GM19395 (cell line): ENCODE data around the gene EPB41L3.
"Not testable (repeated sequence)": the region's sequence is repeated elsewhere in the genome, so short reads cannot be mapped to it uniquely, and the experiment has no call there.

ENCODE experiments used
- ATAC-seq: cut with Tn5 transposase; IDR thresholded peaks from one replicate; pipeline ENCODE4 v1.9.1; 2021; ENCODE audit warnings: mild to moderate bottlenecking, moderate library complexity; ENCODE audit not compliant: unreplicated experiment

The EPB41L3 gene

DNA sequence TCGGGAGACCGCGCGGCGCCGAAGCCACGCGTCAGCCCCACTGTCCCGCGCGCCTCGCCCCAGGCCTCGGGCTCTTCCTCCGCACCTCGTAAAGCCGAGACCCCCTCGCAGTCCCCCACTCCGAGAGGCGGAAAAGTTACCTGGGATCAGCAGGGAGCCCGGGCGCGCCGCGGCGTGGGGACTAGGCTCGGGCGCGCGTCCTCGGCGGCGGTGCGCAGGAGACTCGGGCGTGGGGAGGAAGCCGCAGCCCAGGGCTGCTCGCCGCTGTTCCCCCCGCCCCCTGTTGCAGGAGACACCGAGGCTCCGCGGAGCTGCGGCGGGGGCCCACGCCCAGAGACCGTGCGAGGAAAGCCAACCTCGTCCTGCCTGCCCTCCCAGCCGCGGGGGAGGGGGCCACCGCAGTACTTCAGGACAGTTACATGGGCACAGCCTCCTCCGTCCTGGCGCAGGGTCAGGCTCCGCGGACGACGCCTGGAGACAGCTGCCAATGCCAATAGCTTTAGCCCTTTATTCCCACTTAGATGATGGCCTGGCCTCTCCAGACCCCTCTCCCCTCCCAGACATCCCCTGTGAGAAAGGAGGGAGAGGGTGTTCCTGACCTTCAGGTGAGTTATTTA lies at the start of gene EPB41L3:
Gene EPB41L3 (minus strand): TSS at position 225 of the 617 bp plus-strand sequence. CDS start 54,814 bp downstream, outside the sequence.
- no peak for ATAC-seq

DNA sequence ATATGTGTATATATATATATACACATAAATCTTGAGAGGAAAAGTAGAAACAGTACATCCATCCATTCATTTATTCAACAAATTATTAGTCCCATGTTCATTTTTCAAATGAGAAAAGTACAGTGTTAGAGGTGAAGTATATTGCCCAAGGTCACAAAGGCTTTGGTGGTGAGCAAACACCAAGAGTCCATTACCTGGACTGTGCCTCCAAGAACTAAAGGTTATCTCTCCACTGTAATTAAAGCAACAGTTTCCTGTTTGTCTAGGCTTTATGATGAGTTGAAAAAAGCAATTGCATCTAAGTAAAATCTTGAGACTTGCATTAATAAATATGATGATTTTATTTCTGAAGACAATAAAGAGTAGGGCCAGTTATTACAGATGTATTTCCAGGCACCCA lies 44.7 kb upstream of the EPB41L3 start:
- ATAC-seq: no peak

DNA sequence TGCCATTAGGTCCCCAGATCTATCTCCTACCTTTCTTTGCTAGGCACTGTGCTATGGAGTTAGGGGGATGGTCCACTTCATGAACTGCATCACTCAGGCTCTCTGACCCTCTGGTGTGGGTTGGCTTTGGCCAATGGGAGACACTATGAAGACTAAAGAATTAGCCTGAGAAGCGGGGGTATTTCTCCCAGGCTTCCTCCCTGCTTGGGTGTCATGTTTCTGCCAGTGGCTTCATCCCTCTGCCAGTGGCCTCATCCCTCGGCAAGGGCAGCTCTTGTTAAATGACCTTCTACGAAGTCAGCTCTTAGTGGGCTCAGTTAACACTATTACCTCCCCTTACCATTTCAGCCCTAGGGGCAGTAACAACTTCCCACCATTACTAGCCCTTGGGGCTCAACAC lies 41.9 kb upstream of the EPB41L3 start:
- no peak for ATAC-seq

DNA sequence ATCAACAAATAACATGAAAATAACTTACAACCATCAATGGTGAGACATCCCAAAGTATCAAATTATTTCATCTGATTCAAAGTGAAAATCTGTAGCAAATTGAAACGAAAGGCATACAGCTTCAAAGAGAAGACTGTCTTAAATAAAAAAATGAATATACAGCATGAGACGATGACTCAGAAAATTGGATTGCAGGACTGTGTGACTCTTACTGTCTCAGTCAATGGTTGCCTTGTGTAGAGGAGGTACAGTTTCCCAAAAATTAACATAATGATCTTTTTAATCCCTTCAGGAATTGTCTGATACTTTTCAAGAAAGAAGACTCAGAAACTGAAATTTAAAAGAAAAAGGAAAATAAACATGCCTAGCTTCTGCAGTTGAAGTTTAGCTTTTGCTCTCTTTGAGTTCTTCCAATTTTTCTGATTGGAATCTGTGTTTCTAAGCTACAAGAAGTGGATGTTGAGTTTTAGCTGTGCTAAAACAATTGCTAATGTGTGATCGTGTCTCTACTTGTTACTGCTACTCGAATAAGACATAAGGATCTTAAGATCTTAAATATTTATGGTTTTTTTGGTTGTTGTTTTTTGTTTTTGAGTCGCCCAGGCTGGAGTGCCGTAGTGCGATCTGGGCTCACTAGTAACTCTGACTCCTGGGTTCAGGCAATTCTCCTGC lies 41.1 kb upstream of the EPB41L3 start:
- no peak for ATAC-seq

DNA sequence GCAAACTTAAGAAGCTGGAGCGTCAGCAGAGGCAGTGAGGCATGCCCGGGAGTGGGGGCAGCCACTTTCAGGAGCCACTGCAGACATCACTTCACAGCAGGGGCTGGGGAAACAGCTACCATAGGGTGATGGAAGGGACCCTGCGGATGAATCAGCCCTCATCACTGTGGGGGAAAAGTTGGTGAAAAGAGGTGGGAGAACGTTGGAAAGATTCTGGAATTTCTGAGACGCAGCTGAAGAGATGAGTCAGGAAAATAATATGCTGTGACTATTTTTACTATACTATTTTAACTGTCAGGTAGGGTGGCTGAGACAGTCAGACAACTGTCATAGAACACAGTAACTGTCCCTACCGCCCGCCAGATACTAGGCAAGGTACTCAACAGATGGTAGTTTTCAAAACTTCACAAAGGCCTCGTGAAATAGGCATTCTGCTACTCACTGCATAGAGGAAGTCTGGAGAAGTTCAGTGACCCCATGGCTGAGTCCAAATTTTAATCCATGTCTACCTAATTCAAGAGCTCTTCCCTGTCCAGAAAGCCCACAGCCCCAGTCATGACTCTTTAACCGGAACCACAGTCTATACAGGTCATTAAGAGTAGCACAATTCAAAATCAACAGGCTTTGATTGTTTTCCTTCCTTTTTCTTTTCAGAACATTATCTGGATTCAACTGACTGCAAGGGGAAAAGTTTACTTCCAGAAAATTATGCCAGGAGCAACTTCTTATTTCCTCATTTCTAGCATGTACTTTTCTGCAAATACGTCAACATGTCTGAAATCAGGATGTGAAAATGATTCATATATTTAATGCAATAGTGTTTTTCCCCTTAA lies 39.3 kb upstream of the EPB41L3 start:
- no peak for ATAC-seq

DNA sequence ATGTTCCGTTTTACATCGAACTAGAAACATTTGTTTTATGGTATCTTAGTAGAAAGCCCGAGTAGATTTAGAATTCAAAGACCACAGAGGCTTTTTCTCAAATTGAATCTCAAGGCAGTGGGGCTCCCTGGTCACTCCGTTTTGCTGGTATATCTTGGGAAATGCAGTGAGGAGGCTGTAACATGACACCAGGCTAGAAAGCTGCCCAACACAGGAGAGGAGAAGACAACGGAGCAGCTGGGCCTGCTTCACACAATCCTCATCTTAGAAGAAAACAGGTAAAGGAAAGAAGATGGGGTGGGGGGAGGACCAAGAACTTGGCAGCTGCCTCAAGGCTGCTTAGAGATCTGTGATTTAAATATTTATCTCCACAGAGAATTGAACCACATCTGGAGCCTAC lies 38.3 kb upstream of the EPB41L3 start:
- no peak for ATAC-seq

DNA sequence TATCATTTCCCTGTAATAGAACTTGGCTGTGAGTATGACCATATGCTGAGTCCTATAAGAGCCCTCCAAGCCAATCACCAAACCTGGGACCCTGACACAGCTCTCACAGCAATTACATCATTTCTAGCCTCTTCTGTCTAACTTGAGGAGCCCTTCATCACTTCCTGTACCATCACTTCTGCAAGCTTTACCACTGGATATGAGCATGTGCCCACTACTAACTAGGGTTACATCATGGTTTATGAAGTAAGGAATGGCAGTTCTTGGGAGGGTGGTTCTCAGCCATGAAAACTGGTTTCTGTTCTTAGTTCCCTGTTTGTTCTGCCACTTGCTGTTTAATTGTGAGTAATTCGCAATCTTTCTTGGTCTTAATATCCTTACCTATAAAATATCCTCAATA lies 31.0 kb upstream of the EPB41L3 start:
- no peak for ATAC-seq

DNA sequence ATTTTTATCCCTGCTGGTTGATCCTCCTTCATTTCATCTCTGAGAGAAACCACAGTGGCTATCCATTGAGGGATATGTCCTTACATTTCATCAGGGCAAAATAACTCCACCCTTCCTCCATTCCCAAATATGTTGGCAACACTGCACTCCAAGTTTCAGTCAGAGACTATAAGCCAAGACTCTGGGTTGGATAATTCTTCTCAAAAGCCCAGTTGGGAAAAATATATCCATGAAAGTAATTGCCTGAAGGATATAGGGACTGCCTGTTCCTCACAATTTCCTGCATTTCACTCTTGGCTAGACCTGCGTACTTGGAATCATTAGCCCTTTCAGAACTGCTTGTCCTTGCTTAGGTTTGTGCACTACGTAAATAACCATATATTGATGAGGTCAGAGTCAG lies 27.9 kb upstream of the EPB41L3 start:
- ATAC-seq: no peak

DNA sequence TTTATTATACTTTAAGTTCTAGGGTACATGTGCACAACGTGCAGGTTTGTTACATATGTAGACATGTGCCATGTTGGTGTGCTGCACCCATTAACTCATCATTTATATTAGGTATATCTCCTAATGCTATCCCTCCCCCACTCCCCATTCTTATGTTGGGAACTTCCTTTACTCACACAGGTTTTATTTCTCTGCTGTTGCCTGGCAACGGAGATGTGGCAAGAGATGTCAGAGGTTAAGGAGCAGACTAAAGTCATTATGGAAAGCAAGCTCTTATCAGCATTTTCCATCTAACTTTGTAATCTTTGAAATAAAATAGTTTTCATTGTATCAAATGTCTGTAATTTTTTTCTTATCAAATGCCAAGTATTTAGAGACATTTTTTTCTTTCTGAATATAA lies 26.8 kb upstream of the EPB41L3 start:
- ATAC-seq: not testable (repeated sequence)

DNA sequence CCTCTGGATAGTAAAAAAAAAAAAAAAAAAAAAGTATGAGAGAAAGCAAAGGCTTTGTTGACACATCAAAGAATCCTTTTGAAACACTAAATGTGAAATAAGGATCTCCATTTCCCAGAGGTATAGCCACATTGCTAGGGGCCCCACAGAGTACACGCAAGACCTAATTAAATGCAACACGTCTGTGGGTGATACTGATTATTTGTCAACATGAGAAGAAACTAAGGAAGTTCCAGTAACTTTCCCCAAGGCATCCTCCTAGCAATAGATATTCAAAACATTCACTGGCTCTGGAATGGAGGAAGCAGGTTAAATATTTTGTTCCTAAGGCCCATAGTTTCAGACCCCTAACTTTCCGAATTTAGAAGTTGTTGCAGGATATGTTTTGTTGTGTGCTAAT lies 24.6 kb upstream of the EPB41L3 start:
- ATAC-seq: no peak

DNA sequence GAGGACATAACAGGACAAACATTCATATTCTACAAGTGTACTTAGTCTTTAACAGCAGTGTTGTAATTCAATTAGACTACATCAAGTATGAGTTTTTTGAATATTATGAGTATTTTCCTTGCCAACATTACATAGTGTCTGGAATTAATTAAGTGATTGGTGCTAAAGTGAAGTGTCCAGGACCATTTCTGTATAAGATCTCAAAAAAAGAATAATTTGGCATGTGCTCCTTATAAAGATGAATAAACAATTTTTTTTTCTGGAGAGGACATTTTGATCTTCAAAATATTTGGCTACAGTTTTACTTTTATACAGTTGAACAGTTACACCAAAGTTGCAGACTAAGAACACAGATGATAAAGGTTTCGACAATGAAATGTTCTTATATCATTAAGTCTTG lies 15.1 kb upstream of the EPB41L3 start:
- no peak for ATAC-seq

DNA sequence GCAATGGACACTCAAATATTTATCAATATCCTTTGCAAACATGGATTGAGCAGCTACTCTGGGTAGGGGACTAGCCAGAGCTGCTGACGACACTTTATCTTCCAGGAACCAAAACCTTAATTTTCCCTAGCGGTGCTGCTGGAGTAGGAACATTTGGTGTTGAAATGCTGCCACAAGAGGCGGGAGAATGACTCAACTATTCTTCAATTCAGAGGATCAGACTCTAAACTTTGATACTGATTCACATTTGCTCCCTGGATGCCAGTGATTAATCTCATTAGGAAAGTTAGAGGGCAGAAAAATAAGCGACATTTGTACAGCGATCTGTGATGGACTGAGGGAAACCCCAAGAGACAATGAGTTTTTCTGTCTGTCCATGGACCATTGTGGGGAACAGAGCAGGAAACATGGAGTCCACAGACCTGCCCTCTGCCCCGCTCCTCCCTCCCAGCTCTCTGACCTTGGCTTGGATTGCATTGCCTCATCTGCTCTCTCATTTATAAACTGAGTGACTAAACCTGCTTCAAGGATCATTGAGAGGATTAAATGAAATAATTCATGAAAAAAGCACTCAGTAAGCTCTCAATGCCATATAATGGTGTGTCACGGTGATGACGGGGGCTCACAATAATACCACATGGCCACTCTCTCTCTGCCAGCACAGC lies 12.6 kb upstream of the EPB41L3 start:
- ATAC-seq: no peak

DNA sequence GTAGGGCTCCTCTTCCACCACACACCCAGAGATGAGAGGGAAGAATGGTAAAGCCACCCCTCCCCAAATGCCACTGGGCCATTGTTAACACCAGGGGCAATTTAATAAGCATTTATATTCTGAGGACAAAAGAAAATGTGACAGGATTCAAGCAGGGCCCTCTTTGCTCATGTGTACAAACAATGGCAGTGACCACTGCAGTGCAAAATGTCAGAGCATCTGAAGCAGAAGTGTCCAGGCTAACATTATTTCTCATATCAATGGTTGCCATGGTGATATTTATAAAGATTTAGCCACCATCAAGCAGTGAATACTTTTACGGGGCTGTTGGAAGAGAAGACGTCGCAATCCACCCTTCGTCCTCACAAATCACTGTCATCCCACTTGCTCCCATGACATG lies 10.8 kb upstream of the EPB41L3 start:
- ATAC-seq: no peak

DNA sequence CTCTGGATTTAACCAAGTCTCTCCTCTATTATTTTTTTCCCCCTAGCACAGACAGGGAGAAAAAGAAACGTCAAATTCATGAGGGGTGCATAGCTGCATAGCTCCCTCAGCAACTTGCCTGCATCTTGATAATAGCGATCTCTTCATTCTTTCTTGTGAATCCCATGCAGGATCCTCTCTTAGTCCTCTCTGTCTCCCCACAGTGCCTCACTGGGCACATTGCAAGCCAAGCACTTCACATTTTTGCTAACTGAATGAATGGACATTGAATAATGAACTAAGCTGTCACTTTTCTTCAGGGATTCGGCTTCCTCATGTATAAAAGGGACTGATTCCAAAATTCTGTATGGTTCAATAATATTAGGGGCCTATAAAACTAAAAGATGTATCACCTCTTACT lies 2.9 kb upstream of the EPB41L3 start:
- ATAC-seq: no peak

DNA sequence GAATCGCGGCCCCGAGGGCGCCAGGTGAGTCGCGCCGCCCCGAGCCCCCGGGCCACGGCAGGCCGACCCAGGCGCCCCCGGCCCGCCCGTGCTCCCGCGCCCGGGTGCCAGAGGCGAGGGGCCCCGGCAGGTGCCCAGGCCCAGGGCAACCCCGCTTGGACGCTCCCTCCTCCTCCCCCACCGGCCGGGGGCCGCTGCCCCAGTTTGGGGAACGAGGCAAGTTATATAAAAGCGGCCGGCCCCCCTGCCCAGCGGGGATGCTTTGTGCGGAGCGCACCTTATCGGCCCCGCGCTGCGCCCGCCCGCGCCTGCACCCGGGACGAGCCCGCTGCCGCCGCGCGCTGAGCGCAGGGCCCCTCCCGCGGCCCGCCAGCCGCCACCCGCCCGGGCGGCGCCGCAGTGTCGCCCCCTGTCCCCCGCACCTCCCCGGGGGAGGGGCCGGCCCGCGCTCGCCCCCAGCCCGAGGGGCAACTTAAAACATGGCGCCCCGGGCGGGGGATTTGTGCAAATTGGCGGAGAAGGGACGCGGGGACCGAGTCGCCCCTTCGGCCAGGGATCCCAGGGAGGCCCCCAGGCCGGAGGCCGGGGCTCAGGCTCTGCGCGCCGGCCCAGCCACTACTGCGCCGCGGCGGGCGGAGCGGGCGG lies 639 bp downstream of the EPB41L3 start:
- no peak for ATAC-seq

DNA sequence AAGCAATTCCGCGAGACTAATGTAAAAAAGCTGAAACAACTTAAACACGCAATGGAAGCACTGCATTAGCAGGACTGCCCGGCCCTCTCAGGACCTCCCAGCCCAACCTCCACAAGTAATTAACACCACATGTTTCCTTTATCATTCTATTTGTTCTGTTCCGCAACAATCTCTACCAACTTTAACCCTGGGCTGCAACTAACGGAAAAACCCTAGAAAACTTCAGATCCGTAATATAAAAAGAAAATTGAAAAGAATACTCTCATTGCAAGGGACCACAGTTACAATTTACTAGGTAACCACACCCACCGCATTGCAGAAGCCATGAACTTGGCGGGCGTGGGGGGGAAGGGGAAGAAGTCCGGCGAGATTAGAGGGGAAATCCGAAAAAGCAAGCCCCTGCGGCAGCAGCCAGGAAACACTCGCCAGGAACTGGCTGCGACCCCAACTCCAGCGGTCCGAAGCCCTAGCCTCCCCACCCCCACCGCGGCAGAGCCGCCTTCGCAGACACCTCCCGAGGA lies 1.2 kb downstream of the EPB41L3 start:
- ATAC-seq: no peak

DNA sequence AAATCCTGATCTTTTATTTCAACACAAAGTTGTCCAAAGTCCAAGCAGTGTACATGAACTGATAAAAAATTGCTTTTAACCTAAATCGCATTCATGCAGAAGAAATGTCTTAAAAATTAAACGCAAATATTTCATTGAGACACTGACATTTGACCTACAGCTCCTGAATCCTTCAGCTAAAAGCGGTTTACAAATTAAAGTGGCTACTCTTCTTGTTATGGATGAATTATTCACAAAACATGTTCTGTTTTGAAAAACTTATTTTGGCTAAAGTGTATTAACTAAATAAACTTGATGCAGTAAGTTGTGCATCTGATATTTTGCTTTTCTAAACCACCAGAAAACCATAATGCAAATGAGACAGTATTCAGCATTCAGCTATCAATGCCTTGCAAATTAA lies 2.2 kb downstream of the EPB41L3 start:
- ATAC-seq: no peak

DNA sequence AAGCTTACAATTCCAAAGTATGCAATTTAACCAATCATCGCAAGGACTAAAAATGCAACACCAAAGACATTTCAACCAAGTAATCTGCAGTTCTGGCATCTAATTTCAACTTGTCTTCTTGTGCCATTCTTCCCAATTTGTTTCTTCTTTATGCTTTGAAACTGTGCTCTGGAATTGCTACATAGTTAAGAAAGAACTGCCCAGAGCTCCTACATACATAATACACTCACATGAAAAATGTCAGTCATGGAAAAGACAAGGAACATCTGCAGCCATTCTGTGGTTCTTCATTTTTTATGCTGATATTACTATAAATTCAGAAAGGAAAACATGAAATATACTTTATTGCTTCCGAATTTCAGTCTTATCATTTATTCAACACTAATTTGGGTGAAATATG lies 4.4 kb downstream of the EPB41L3 start:
- ATAC-seq: no peak

DNA sequence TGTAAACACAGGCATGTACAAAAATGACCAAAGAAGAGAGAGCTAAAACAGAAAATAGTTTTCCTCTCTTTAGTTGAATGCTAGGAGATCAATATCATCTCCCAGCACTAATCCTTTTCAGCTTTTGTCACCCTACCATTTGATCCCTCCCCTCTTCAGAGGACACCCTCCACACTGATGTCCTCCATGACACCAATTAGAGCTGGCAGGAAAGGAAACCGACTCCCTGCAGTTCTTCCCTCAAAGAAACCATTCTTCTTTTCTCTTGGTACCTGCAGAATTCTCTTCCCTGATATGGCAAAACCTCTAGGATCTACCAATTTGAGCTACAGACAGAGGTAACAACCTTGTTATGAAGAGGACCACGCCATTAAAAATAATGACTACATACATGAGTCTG lies 5.3 kb downstream of the EPB41L3 start:
- ATAC-seq: no peak

DNA sequence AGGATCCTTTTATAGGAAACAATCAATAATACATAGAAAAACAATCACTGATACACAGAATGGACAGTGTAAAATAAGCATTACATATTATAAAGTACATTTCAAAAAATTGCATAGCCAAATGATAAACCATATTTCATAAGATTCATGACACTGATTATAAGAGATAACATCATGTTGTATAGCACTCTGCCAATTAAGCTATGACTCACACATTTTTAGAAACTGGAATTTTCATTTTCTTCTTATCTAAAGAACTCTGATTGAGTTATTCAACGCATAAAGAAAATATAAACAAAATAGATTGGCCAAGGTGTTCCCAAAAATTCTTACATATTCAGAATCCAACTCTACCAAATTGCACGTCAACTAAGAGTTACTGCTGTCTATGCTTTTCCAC lies 5.9 kb downstream of the EPB41L3 start:
- no peak for ATAC-seq

DNA sequence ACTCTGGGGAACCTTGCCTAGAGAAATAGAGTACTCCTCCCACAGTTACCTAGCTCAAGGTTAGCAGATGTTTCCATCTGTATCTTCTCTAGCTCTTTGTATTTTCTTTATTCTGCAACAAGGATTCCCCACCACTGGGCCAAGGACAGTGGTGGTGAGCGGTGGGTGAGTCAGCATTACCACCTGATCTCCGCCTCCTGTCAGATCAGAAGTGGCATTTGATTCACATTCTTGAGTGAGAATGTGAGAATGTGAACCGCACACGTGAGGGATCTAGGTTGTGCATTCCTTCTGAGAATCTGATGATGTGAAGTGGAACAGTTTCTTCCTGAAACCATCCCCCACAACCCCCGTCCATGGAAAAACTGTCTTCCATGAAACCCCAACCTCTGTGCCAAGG lies 9.0 kb downstream of the EPB41L3 start:
- ATAC-seq: no peak
